Measurements from ENCODE around the gene ODAD3.
"Not testable (repeated sequence)": the region's sequence is repeated elsewhere in the genome, so short reads cannot be mapped to it uniquely, and the experiment has no call there.

ODAD3 gene

GRCh38 chr19:11458912-11459311, 24.0 kb upstream of the ODAD3 start:
- H3K4me1 ChIP-seq (ENCODE audit: control insufficient read depth, insufficient read depth, low read length); DNase-seq (ENCODE audit: low read depth, low spot score); H3K36me3 ChIP-seq (ENCODE audit: control insufficient read depth, insufficient read depth, low read length); H3K4me3 ChIP-seq (ENCODE audit: low read length); H3K9me3 ChIP-seq (ENCODE audit: control insufficient read depth, insufficient read depth, low read length); H3K27me3 ChIP-seq (ENCODE audit: control insufficient read depth, insufficient read depth, low read length); H3K27ac ChIP-seq (ENCODE audit: low read length): not testable (repeated sequence)
- no CpG with 5 or more reads among the region's 11 CpGs for WGBS (ENCODE audit: insufficient coverage, insufficient read length)

- H3K27me3 ChIP-seq (ENCODE audit: control insufficient read depth, insufficient read depth, low read length) = no peaks in the 10 kb centered on the region
- no peak for DNase-seq (ENCODE audit: low read depth, low spot score)
- H3K27ac ChIP-seq (ENCODE audit: low read length) = no peak overlapping the region
- no CpG with 5 or more reads among the region's 19 CpGs for WGBS (ENCODE audit: insufficient coverage, insufficient read length)
- no peaks in the 10 kb centered on the region for H3K36me3 ChIP-seq (ENCODE audit: control insufficient read depth, insufficient read depth, low read length)
- 0 out of 2 replicates have a peak, but pooled peaks cover 1% of the 10 kb centered on the region for H3K4me1 ChIP-seq (ENCODE audit: control insufficient read depth, insufficient read depth, low read length)
- no peak overlapping the region for H3K4me3 ChIP-seq (ENCODE audit: low read length)
- no peaks in the 10 kb centered on the region for H3K9me3 ChIP-seq (ENCODE audit: control insufficient read depth, insufficient read depth, low read length)
Measured at GRCh38 chr19:11458236-11458900, 23.4 kb upstream of the ODAD3 start.

GRCh38 chr19:11457831-11458230, 22.9 kb upstream of the ODAD3 start:
- no CpG with 5 or more reads among the region's 20 CpGs for WGBS (ENCODE audit: insufficient coverage, insufficient read length)
- 0 out of 2 replicates have a peak, but pooled peaks cover 1% of the 10 kb centered on the region for H3K4me1 ChIP-seq (ENCODE audit: control insufficient read depth, insufficient read depth, low read length)
- H3K9me3 ChIP-seq (ENCODE audit: control insufficient read depth, insufficient read depth, low read length) = no peaks in the 10 kb centered on the region
- no peak for DNase-seq (ENCODE audit: low read depth, low spot score)
- no peak overlapping the region for H3K27ac ChIP-seq (ENCODE audit: low read length)
- H3K27me3 ChIP-seq (ENCODE audit: control insufficient read depth, insufficient read depth, low read length) = no peaks in the 10 kb centered on the region
- no peak overlapping the region for H3K4me3 ChIP-seq (ENCODE audit: low read length)
- H3K36me3 ChIP-seq (ENCODE audit: control insufficient read depth, insufficient read depth, low read length) = no peaks in the 10 kb centered on the region

- Histone ChIP-seq H3K4me1 (ENCODE audit: control insufficient read depth, insufficient read depth, low read length) (0 out of 2 replicates have a peak, but pooled peaks cover 1% of the 10 kb centered on the region), H3K27ac (ENCODE audit: low read length) (no peak overlapping the region), H3K27me3 (ENCODE audit: control insufficient read depth, insufficient read depth, low read length) (no peaks in the 10 kb centered on the region), H3K4me3 (ENCODE audit: low read length) (no peak overlapping the region), H3K36me3 (ENCODE audit: control insufficient read depth, insufficient read depth, low read length) (no peaks in the 10 kb centered on the region), H3K9me3 (ENCODE audit: control insufficient read depth, insufficient read depth, low read length) (no peaks in the 10 kb centered on the region)
- WGBS (ENCODE audit: insufficient coverage, insufficient read length) = no CpG with 5 or more reads among the region's 18 CpGs
- DNase-seq (ENCODE audit: low read depth, low spot score) = no peak
Measured at GRCh38 chr19:11457115-11457514, 22.2 kb upstream of the ODAD3 start.

- H3K27ac ChIP-seq (ENCODE audit: low read length) = no peak overlapping the region
- no peaks in the 10 kb centered on the region for H3K27me3 ChIP-seq (ENCODE audit: control insufficient read depth, insufficient read depth, low read length)
- H3K4me3 ChIP-seq (ENCODE audit: low read length) = no peak overlapping the region
- peaks cover 1% of the 10 kb centered on the region; the same call in 1 of the 2 replicates for H3K4me1 ChIP-seq (ENCODE audit: control insufficient read depth, insufficient read depth, low read length)
- no peaks in the 10 kb centered on the region for H3K36me3 ChIP-seq (ENCODE audit: control insufficient read depth, insufficient read depth, low read length)
- WGBS (ENCODE audit: insufficient coverage, insufficient read length) = no CpG with 5 or more reads among the region's 7 CpGs
- no peaks in the 10 kb centered on the region for H3K9me3 ChIP-seq (ENCODE audit: control insufficient read depth, insufficient read depth, low read length)
- DNase-seq (ENCODE audit: low read depth, low spot score) = no peak
Measured at GRCh38 chr19:11456659-11457058, 21.7 kb upstream of the ODAD3 start.

GRCh38 chr19:11455233-11455554, 20.3 kb upstream of the ODAD3 start:
- not testable (repeated sequence) for H3K4me3 ChIP-seq (ENCODE audit: low read length); H3K27ac ChIP-seq (ENCODE audit: low read length); H3K36me3 ChIP-seq (ENCODE audit: control insufficient read depth, insufficient read depth, low read length); H3K9me3 ChIP-seq (ENCODE audit: control insufficient read depth, insufficient read depth, low read length); DNase-seq (ENCODE audit: low read depth, low spot score); H3K4me1 ChIP-seq (ENCODE audit: control insufficient read depth, insufficient read depth, low read length); H3K27me3 ChIP-seq (ENCODE audit: control insufficient read depth, insufficient read depth, low read length)
- WGBS (ENCODE audit: insufficient coverage, insufficient read length) = no CpG with 5 or more reads among the region's 9 CpGs

GRCh38 chr19:11453468-11454341, 18.8 kb upstream of the ODAD3 start:
- no peaks in the 10 kb centered on the region for H3K9me3 ChIP-seq (ENCODE audit: control insufficient read depth, insufficient read depth, low read length)
- no CpG with 5 or more reads among the region's 27 CpGs for WGBS (ENCODE audit: insufficient coverage, insufficient read length)

GRCh38 chr19:11452620-11453310, 17.8 kb upstream of the ODAD3 start:
- Histone ChIP-seq H3K4me3 (ENCODE audit: low read length) (no peak overlapping the region), H3K27me3 (ENCODE audit: control insufficient read depth, insufficient read depth, low read length) (no peaks in the 10 kb centered on the region)
- DNase-seq (ENCODE audit: low read depth, low spot score) = no peak

More at GRCh38 chr19:11453468-11454341, 18.8 kb upstream of the ODAD3 start:
- no peak overlapping the region for H3K27ac ChIP-seq (ENCODE audit: low read length)
- H3K4me3 ChIP-seq (ENCODE audit: low read length) = no peak overlapping the region
- H3K36me3 ChIP-seq (ENCODE audit: control insufficient read depth, insufficient read depth, low read length) = peaks cover 6% of the 10 kb centered on the region; the same call in 1 of the 2 replicates
- no peaks in the 10 kb centered on the region for H3K27me3 ChIP-seq (ENCODE audit: control insufficient read depth, insufficient read depth, low read length)
- peaks cover 1% of the 10 kb centered on the region; the same call in 1 of the 2 replicates for H3K4me1 ChIP-seq (ENCODE audit: control insufficient read depth, insufficient read depth, low read length)
- DNase-seq (ENCODE audit: low read depth, low spot score) = no peak

GRCh38 chr19:11451871-11452619, 17.1 kb upstream of the ODAD3 start:
- no peaks in the 10 kb centered on the region for H3K27me3 ChIP-seq (ENCODE audit: control insufficient read depth, insufficient read depth, low read length)
- DNase-seq (ENCODE audit: low read depth, low spot score) = no peak
- no peak overlapping the region for H3K27ac ChIP-seq (ENCODE audit: low read length)
- no peaks in the 10 kb centered on the region; the same call in 1 of the 2 replicates for H3K4me1 ChIP-seq (ENCODE audit: control insufficient read depth, insufficient read depth, low read length)
- H3K4me3 ChIP-seq (ENCODE audit: low read length) = no peak overlapping the region
- peaks cover 23% of the 10 kb centered on the region for H3K36me3 ChIP-seq (ENCODE audit: control insufficient read depth, insufficient read depth, low read length)
- no CpG with 5 or more reads among the region's 25 CpGs for WGBS (ENCODE audit: insufficient coverage, insufficient read length)
- no peaks in the 10 kb centered on the region for H3K9me3 ChIP-seq (ENCODE audit: control insufficient read depth, insufficient read depth, low read length)

More at GRCh38 chr19:11452620-11453310, 17.8 kb upstream of the ODAD3 start:
- peaks cover 16% of the 10 kb centered on the region for H3K36me3 ChIP-seq (ENCODE audit: control insufficient read depth, insufficient read depth, low read length)
- H3K27ac ChIP-seq (ENCODE audit: low read length) = no peak overlapping the region
- peaks cover 1% of the 10 kb centered on the region; the same call in 1 of the 2 replicates for H3K4me1 ChIP-seq (ENCODE audit: control insufficient read depth, insufficient read depth, low read length)
- WGBS (ENCODE audit: insufficient coverage, insufficient read length) = no CpG with 5 or more reads among the region's 33 CpGs
- no peaks in the 10 kb centered on the region for H3K9me3 ChIP-seq (ENCODE audit: control insufficient read depth, insufficient read depth, low read length)

Data from iPS DF 6.9 (cell line).